Measurements from ENCODE around the gene ARHGAP10. TPM values are rescaled to one million over a fixed set of nuclear protein-coding genes. Genes with fewer than 3 reads are reported as not detected.
"Not testable (repeated sequence)": the region's sequence is repeated elsewhere in the genome, so short reads cannot be mapped to it uniquely, and the experiment has no call there.

The ARHGAP10 gene
- total RNA-seq, 1 donor from 2014 or later: 30.5 TPM

DNA sequence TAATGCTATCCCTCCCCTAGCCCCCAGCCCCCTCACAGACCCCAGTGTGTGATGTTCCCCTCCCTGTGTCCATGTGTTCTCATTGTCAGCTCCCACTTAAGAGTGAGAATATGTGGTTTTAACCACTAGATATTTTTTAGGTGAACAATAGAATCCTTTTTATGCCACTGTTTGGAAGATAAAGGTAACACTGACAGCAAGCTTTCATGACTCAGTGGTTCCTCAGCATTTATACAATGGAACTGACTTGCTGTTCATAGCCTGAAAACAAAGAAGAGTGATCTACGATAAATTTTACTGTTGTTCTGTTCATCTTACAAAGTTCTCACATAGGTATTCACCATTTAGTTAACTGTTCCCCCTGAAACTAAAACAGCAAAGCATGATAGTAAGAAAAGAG, 147.8 kb downstream of the ARHGAP10 start:
- H3K27me3 Mint-ChIP-seq (ENCODE audit: low read depth): no peaks in the 10 kb centered on the region
- no peak overlapping the region for H3K4me3 Mint-ChIP-seq
- H3K27ac Mint-ChIP-seq: no peak overlapping the region
- DNase-seq (ENCODE audit: low spot score in 2 of 2, unreplicated experiment in 2 of 2): no peak
- TF ChIP-seq, protein P1, sequence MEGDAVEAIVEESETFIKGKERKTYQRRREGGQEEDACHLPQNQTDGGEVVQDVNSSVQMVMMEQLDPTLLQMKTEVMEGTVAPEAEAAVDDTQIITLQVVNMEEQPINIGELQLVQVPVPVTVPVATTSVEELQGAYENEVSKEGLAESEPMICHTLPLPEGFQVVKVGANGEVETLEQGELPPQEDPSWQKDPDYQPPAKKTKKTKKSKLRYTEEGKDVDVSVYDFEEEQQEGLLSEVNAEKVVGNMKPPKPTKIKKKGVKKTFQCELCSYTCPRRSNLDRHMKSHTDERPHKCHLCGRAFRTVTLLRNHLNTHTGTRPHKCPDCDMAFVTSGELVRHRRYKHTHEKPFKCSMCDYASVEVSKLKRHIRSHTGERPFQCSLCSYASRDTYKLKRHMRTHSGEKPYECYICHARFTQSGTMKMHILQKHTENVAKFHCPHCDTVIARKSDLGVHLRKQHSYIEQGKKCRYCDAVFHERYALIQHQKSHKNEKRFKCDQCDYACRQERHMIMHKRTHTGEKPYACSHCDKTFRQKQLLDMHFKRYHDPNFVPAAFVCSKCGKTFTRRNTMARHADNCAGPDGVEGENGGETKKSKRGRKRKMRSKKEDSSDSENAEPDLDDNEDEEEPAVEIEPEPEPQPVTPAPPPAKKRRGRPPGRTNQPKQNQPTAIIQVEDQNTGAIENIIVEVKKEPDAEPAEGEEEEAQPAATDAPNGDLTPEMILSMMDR (IDR thresholded peaks at IDR 0.05; ENCODE audit: unreplicated experiment): no peak
- peaks cover 2% of the 10 kb centered on the region for H3K4me1 Mint-ChIP-seq
- peaks cover 8% of the 10 kb centered on the region for H3K9me3 Mint-ChIP-seq
- H3K36me3 Mint-ChIP-seq: peaks cover 41% of the 10 kb centered on the region

DNA sequence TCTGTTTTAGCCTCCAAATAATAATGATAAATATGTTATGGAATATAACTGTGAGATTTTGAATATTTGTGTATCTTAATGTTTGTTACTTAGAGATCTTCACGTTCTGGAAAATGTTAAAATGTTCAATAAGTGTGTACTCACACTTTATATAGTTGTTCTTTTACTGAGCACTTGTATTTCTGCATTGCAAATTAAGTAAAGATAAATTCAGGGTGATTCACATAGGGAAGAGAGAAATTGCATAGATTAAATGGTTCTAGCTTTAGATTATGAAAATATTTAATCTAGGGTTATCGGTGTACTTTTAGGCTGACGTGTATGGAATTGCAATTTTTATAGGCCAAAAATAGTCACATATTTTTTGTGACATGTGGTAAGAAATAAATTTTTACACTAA, 148.6 kb downstream of the ARHGAP10 start:
- Mint-ChIP-seq H3K9me3 (peaks cover 16% of the 10 kb centered on the region), H3K4me1 (peaks cover 2% of the 10 kb centered on the region), H3K27ac (no peak overlapping the region), H3K27me3 (ENCODE audit: low read depth) (no peaks in the 10 kb centered on the region), H3K36me3 (peaks cover 45% of the 10 kb centered on the region), H3K4me3 (no peak overlapping the region)
- DNase-seq (ENCODE audit: low spot score in 2 of 2, unreplicated experiment in 2 of 2): no peak
- TF ChIP-seq, protein P1 (IDR thresholded peaks at IDR 0.05; ENCODE audit: unreplicated experiment): no peak

DNA sequence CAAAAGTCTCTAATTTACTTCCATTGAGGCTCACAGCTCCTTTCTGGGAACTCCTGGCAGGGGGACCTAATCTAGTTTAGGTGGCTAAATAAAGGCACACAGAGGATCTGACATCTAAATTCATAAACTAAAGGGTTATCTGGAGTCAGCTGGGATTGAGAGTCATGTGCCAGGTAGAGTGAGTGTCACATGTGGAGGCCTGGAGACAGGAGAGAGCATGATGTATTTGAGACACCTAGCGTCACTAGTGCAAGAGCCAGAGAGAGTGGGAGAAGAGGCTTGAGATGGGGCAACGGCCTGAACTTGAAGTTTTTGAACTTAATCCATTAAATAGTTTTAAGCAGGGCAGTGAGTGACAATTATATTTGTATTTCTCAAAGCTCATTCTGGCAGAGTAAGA, 152.6 kb downstream of the ARHGAP10 start:
- peaks cover 23% of the 10 kb centered on the region for H3K9me3 Mint-ChIP-seq
- TF ChIP-seq, protein P1 (IDR thresholded peaks at IDR 0.05; ENCODE audit: unreplicated experiment): no peak
- H3K27me3 Mint-ChIP-seq (ENCODE audit: low read depth): no peaks in the 10 kb centered on the region
- H3K4me3 Mint-ChIP-seq: no peak overlapping the region
- DNase-seq (ENCODE audit: low spot score in 2 of 2, unreplicated experiment in 2 of 2): no peak
- H3K27ac Mint-ChIP-seq: no peak overlapping the region
- no peaks in the 10 kb centered on the region for H3K4me1 Mint-ChIP-seq
- H3K36me3 Mint-ChIP-seq: peaks cover 60% of the 10 kb centered on the region

DNA sequence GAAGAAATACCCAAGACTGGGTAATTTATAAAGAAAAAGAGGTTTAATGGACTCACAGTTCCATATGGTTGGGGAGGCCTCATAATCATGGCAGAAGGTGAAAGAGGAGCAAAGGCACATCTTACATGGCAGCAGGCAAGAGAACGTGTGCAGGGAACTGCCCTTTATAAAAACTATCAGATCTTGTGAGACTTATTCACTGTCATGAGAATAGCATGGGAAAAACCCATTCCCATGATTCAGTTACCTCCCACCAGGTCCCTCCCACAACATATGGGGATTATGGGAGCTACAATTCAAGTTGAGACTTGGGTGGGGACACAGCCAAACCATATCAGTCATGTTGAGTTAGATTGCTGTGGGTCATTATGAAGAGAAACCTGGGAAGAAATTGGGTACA, 153.3 kb downstream of the ARHGAP10 start:
- not testable (repeated sequence) for H3K4me3 Mint-ChIP-seq; DNase-seq (ENCODE audit: low spot score in 2 of 2, unreplicated experiment in 2 of 2); H3K4me1 Mint-ChIP-seq; H3K27ac Mint-ChIP-seq; H3K27me3 Mint-ChIP-seq (ENCODE audit: low read depth)
- peaks cover 66% of the 10 kb centered on the region for H3K36me3 Mint-ChIP-seq
- H3K9me3 Mint-ChIP-seq: peaks cover 23% of the 10 kb centered on the region

DNA sequence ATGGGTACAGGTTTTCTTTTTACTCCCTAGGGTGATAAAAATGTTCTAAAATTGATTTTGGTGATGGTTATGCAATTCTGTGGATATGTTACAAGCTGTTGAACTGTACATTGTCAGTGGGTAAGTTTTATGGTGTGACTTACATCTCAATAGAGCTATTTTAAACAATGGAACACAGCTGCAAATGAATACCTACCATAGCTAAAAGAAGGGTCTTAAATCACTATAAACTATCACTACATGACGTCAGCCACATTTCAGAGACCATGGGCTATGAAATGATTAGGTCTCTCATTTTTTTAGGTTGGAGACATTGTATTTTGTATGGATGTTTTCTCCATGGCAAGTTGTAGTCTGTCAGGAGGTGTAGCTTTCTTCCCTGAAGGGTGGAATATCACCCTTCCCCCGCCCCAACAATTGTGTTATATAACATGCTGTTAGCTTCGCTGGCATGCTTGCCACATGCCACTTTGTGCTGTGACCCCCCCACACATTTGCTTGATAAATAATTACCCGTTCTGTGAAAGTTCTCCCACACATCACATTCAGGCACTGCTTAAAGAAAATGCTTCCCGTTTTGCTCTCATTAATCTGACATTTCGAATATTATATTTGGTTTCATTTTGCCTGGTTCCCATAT, 159.7 kb downstream of the ARHGAP10 start:
- Mint-ChIP-seq H3K27me3 (ENCODE audit: low read depth) (no peaks in the 10 kb centered on the region), H3K36me3 (peaks cover 67% of the 10 kb centered on the region), H3K9me3 (peaks cover 36% of the 10 kb centered on the region), H3K4me1 (no peaks in the 10 kb centered on the region), H3K4me3 (no peak overlapping the region), H3K27ac (no peak overlapping the region)
- no peak for DNase-seq (ENCODE audit: low spot score in 2 of 2, unreplicated experiment in 2 of 2)
- TF ChIP-seq, protein P1 (IDR thresholded peaks at IDR 0.05; ENCODE audit: unreplicated experiment): no peak

DNA sequence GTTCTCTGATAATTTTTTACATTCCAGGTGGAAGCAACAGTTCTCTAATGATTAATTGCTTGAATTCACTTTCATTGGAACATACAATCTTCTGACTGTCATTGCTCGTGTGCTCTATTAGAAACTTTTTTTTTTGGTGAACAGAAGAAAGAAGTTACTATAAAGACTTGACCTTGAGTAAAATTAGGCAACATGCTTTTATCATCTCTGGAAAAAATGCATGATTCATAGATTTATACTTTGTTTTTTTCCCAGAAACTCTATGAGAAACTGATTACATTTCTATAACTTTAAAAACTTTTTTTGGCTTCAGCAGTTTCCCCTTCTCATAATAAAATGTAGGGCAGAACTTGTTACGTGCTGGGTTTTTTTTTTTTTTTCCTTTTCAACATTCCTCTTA, 167.6 kb downstream of the ARHGAP10 start:
- Mint-ChIP-seq H3K36me3 (peaks cover 36% of the 10 kb centered on the region), H3K4me1 (no peaks in the 10 kb centered on the region), H3K4me3 (no peak overlapping the region), H3K9me3 (peaks cover 18% of the 10 kb centered on the region), H3K27ac (no peak overlapping the region), H3K27me3 (ENCODE audit: low read depth) (no peaks in the 10 kb centered on the region)
- TF ChIP-seq, protein P1 (IDR thresholded peaks at IDR 0.05; ENCODE audit: unreplicated experiment): no peak
- DNase-seq (ENCODE audit: low spot score in 2 of 2, unreplicated experiment in 2 of 2): no peak
